Activated B cell treated with CpG ODN at 0.5 μM for 24 hours (primary cell): ENCODE results near the gene FOXN1. TPM values are rescaled to one million over a fixed set of nuclear protein-coding genes. Genes with fewer than 3 reads are reported as not detected.
"Not testable (repeated sequence)": the region's sequence is repeated elsewhere in the genome, so short reads cannot be mapped to it uniquely, and the experiment has no call there.

Source experiments
- ATAC-seq: fragments of 200-7000 bp; cut with Tn5 transposase; one replicate; pipeline ENCODE4 v1.10.0; 2021; ENCODE audit warnings: low read depth, mild to moderate bottlenecking, moderate library complexity
- CTCF ChIA-PET: fragments of 350-600 bp; sonication (Branson Sonifier 250); formaldehyde crosslinking; loops from one replicate; lab custom pipeline; 2021; ENCODE audit warnings: antibody characterized with exemption; lab: Charles Lee
- POLR2A ChIA-PET: fragments of 350-600 bp; sonication (Branson Sonifier 250); formaldehyde crosslinking; loops from one replicate; lab custom pipeline; 2021; ENCODE audit warnings: antibody characterized with exemption; lab: Charles Lee
- DNase-seq: peaks from one replicate; pipeline ENCODE4 v3.0.0; 2022
- H3K27ac Mint-ChIP-seq: one replicate; pipeline ENCODE4 v1.8.0; 2020; ENCODE audit warnings: mixed read lengths
- H3K27me3 Mint-ChIP-seq: one replicate; pipeline ENCODE4 v1.8.0; 2021; ENCODE audit warnings: mixed read lengths
- H3K36me3 Mint-ChIP-seq: one replicate; pipeline ENCODE4 v1.8.0; 2021; ENCODE audit warnings: low read depth, mixed read lengths
- H3K4me1 Mint-ChIP-seq: one replicate; pipeline ENCODE4 v1.8.0; 2021; ENCODE audit warnings: mixed read lengths
- H3K4me3 Mint-ChIP-seq: one replicate; pipeline ENCODE4 v1.8.0; 2020; ENCODE audit warnings: mild to moderate bottlenecking, mixed read lengths
- H3K9me3 Mint-ChIP-seq: one replicate; pipeline ENCODE4 v1.8.0; 2020; ENCODE audit warnings: mixed read lengths
- CTCF ChIP-seq: fragments of 200-600 bp; IDR thresholded peaks from one replicate; pipeline ENCODE4 v1.8.0; 2022; ENCODE audit warnings: antibody characterized with exemption, mild to moderate bottlenecking
- intact Hi-C: fragments of 100-400 bp; cut with micrococcal nuclease; formaldehyde crosslinking; loops from one replicate; pipeline ENCODE4 v1.15.1; 2024
- total RNA-seq: library from RNA; stranded (reverse); gene quantifications from 2 replicates; pipeline ENCODE4 v1.2.3, GENCODE V29; 2022

FOXN1 gene
- total RNA-seq, 1 donor from 2014 or later = not detected

DNA sequence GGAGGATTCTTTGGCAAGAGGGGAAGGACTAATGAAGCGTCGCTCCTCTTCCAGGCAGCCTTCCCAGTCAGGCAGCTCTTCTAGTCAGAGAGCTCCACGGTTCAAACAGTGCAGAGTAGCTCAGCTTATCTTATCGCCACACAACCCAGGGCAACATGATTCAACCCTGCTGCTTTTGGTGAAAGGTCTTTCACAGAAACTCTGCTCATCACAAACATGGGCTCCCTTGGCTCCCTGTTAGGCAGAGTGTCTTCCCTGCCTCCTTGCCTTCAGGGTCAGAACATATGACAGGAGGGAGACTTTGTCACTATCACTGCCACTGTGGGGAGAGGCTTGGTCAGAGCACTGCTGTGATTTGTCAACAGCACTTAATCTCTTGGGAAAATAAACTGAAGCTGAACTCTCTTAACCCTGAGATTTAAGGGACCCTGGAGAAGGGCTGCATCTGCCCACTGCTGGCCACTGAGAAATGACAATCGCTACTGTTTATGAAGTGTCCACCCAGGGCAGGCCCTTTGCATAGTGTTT lies 39.6 kb upstream of the FOXN1 start:
- CTCF ChIA-PET = no interaction called here
- Mint-ChIP-seq H3K9me3 (no peaks in the 10 kb centered on the region), H3K4me3 (no peak overlapping the region), H3K27me3 (peaks cover 24% of the 10 kb centered on the region), H3K4me1 (no peaks in the 10 kb centered on the region), H3K36me3 (no peaks in the 10 kb centered on the region), H3K27ac (no peak overlapping the region)
- intact Hi-C loops = no loop called here
- DNase-seq (no peak), ATAC-seq (no peak)
- POLR2A ChIA-PET = no interaction called here
- TF ChIP-seq CTCF = no peak

DNA sequence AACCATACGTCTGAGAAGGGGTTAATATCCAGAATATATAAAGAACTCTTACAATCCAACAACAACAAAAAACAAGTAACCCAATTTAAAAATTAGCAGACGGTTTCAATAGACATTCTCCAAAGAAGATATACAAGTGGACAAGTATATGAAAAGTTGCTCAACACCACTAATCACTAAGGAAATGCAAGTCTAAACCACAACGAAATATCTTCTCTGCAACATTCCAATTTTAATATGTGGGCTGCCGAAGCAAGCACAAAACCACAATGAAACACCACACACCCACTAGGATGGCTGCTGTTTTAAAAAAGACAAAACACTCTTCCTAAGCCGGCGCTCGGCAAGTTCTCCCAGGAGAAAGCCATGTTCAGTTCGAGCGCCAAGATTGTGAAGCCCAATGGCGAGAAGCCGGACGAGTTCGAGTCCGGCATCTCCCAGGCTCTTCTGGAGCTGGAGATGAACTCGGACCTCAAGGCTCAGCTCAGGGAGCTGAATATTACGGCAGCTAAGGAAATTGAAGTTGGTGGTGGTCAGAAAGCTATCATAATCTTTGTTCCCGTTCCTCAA lies 38.6 kb upstream of the FOXN1 start:
- TF ChIP-seq CTCF = no peak
- no peaks in the 10 kb centered on the region for H3K9me3 Mint-ChIP-seq
- H3K27ac Mint-ChIP-seq = no peak overlapping the region
- no peak overlapping the region for H3K4me3 Mint-ChIP-seq
- H3K36me3 Mint-ChIP-seq = no peaks in the 10 kb centered on the region
- H3K4me1 Mint-ChIP-seq = no peaks in the 10 kb centered on the region
- ATAC-seq (no peak), DNase-seq (no peak)
- CTCF ChIA-PET = no interaction called here
- POLR2A ChIA-PET = no interaction called here
- peaks cover 24% of the 10 kb centered on the region for H3K27me3 Mint-ChIP-seq
- intact Hi-C loops = no loop called here

GRCh38 chr17:28468033-28468735 lies 38.0 kb upstream of the FOXN1 start:
- DNase-seq, POLR2A ChIA-PET, H3K4me1 Mint-ChIP-seq, CTCF ChIA-PET, H3K9me3 Mint-ChIP-seq, H3K27ac Mint-ChIP-seq, intact Hi-C loops, H3K36me3 Mint-ChIP-seq, H3K4me3 Mint-ChIP-seq, ATAC-seq: not testable (repeated sequence)
- H3K27me3 Mint-ChIP-seq = peaks cover 21% of the 10 kb centered on the region

DNA sequence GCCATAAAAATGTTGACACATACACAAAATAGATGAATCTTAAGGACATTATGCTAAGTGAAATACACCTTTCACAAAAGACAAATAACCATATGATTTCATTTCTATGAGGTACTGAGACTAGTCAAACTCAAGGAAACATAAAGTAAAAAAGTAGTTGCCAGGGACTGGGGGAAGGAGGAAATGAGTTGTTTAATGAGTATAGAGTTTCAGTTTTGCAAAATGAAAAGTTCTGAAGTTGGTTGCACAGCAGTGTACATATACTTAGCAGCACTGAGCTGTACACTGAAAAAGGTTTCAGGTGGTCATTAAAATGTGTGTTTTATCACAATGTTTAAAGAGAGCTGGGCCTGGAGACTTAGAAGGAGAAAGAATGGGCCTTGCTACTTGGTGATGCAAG lies 37.4 kb upstream of the FOXN1 start:
- no peak for ATAC-seq
- no peak for TF ChIP-seq CTCF
- H3K9me3 Mint-ChIP-seq = no peaks in the 10 kb centered on the region
- ChIA-PET CTCF (no interaction called here), POLR2A (no interaction called here)
- intact Hi-C loops = no loop called here
- H3K36me3 Mint-ChIP-seq = no peaks in the 10 kb centered on the region
- H3K27me3 Mint-ChIP-seq = peaks cover 18% of the 10 kb centered on the region
- no peak for DNase-seq
- no peak overlapping the region for H3K27ac Mint-ChIP-seq
- no peaks in the 10 kb centered on the region for H3K4me1 Mint-ChIP-seq
- no peak overlapping the region for H3K4me3 Mint-ChIP-seq

- no peaks in the 10 kb centered on the region for H3K36me3 Mint-ChIP-seq
- no peaks in the 10 kb centered on the region for H3K9me3 Mint-ChIP-seq
- TF ChIP-seq CTCF = no peak
- POLR2A ChIA-PET = no interaction called here
- H3K27me3 Mint-ChIP-seq = peaks cover 16% of the 10 kb centered on the region
- H3K4me1 Mint-ChIP-seq = no peaks in the 10 kb centered on the region
- no peak overlapping the region for H3K4me3 Mint-ChIP-seq
- DNase-seq (no peak), ATAC-seq (no peak)
- intact Hi-C loops = no loop called here
- CTCF ChIA-PET = no interaction called here
- no peak overlapping the region for H3K27ac Mint-ChIP-seq
Observed at GRCh38 chr17:28469376-28469775, 36.8 kb upstream of the FOXN1 start.
